Gastrocnemius medialis (tissue), 4 donors: ENCODE measurements around the gene KLHL29. TPM values are rescaled to one million over a fixed set of nuclear protein-coding genes. Genes with fewer than 3 reads are reported as not detected.
"Not testable (repeated sequence)": the region's sequence is repeated elsewhere in the genome, so short reads cannot be mapped to it uniquely, and the experiment has no call there.

Experiments used
- ATAC-seq, 2 donors: fragments of 150-250 bp; one replicate each; pipeline ENCODE4 v1.9.1; 2016
- DNase-seq, 2 donors: peaks; one replicate each; pipeline ENCODE4 v3.0.0-alpha.2; 2019
- H3K27ac ChIP-seq, 4 donors: fragments of 200-600 bp; sonication (generic); 1 replicate in 1 of 4; 2 replicates in 3 of 4; pipeline ENCODE4 v1.5.1; 2016 to 2018; ENCODE audit warnings: mild to moderate bottlenecking in 2 of 4, moderate library complexity in 1 of 4
- H3K27me3 ChIP-seq, 3 donors: fragments of 200-600 bp; sonication (generic) in 2 of 3; 1 replicate in 1 of 3; 2 replicates in 2 of 3; pipeline versions ENCODE4 v1.5.1 to v1.6.0; 2016 to 2019; ENCODE audit warnings: mild to moderate bottlenecking in 1 of 3, moderate library complexity in 1 of 3
- H3K36me3 ChIP-seq, 2 donors: fragments of 200-600 bp; sonication (generic) in 1 of 2; one replicate each; pipeline ENCODE4 v1.5.1; 2017 to 2018
- H3K4me1 ChIP-seq, 2 donors: fragments of 200-600 bp; sonication (generic) in 1 of 2; one replicate each; pipeline ENCODE4 v1.5.1; 2016 to 2017; ENCODE audit warnings: mild to moderate bottlenecking in 2 of 2
- H3K4me3 ChIP-seq, 4 donors: fragments of 200-600 bp; sonication (generic) in 3 of 4; 1 replicate in 1 of 4; 2 replicates in 3 of 4; pipeline ENCODE4 v1.5.1; 2016 to 2019; ENCODE audit warnings: mild to moderate bottlenecking in 2 of 4
- H3K9me3 ChIP-seq, 3 donors: fragments of 200-600 bp; sonication (generic) in 2 of 3; 1 replicate in 1 of 3; 2 replicates in 2 of 3; pipeline ENCODE4 v1.5.1; 2016 to 2019
- CTCF ChIP-seq, 5 experiments: fragments of 450-650 bp in 3 of 5; fragments of 200-600 bp in 2 of 5; sonication (generic) in 2 of 5; IDR thresholded peaks in 4 of 5; conservative IDR thresholded peaks in 1 of 5; 1 replicate in 4 of 5; 2 replicates in 1 of 5; pipeline ENCODE4 v1.5.1; 2016 to 2019; ENCODE audit warnings: antibody characterized with exemption in 5 of 5, mild to moderate bottlenecking in 3 of 5, moderate library complexity in 3 of 5
- POLR2A ChIP-seq, 2 donors: fragments of 450-650 bp; IDR thresholded peaks; one replicate each; pipeline ENCODE4 v1.6.1; 2017; ENCODE audit warnings: antibody characterized with exemption in 2 of 2, mild to moderate bottlenecking in 2 of 2, moderate library complexity in 2 of 2
- in situ Hi-C, 4 donors: fragments of 200-750 bp; cut with MboI; loops; one replicate each; pipeline versions ENCODE4 v1.15.0 to v1.8.0; 2017; ENCODE audit warnings: low sequenced_read_pairs in 4 of 4
- intact Hi-C: fragments of 100-400 bp; cut with DNase I; formaldehyde crosslinking; loops from one replicate; pipeline ENCODE4 v1.15.1; 2023; ENCODE audit warnings: low total_unique reads
- total RNA-seq, 4 donors: library from RNA; depleted of rRNA; stranded (reverse); fragments of >200 nt; gene quantifications; one replicate each; pipeline versions ENCODE4 v1.1.0 to v1.2.3, GENCODE V29; 2016

The KLHL29 gene
- total RNA-seq, 4 donors from 2014 or later: 4.3 to 24.9 (median 8.7) TPM

GRCh38 chr2:23346781-23347180 is 38.2 kb upstream of the KLHL29 start:
- Histone ChIP-seq H3K27me3 (no peaks in the 10 kb centered on the region), H3K9me3 (no peaks in the 10 kb centered on the region), H3K36me3 (no peaks in the 10 kb centered on the region), H3K4me3 (no peak overlapping the region), H3K4me1 (peaks cover 6 to 7% of the 10 kb centered on the region in 2 donors), H3K27ac (no peak overlapping the region)
- TF ChIP-seq POLR2A (IDR thresholded peaks at IDR 0.05) (no peak), CTCF (IDR thresholded peaks at IDR 0.05 in 4 of 5, conservative IDR thresholded peaks at IDR 0.05 in 1 of 5) (no peak)
- intact Hi-C loops: no loop called here
- DNase-seq (no peak), ATAC-seq (no peak)
- in situ Hi-C loops: no loop called here

GRCh38 chr2:23347471-23348092 is 37.4 kb upstream of the KLHL29 start:
- intact Hi-C loops: no loop called here
- no peak for TF ChIP-seq POLR2A (IDR thresholded peaks at IDR 0.05)
- TF ChIP-seq CTCF (IDR thresholded peaks at IDR 0.05 in 4 of 5, conservative IDR thresholded peaks at IDR 0.05 in 1 of 5): no peak
- Histone ChIP-seq H3K4me1 (peaks cover 7% of the 10 kb centered on the region in 2 donors), H3K9me3 (no peaks in the 10 kb centered on the region), H3K27me3 (no peaks in the 10 kb centered on the region), H3K27ac (no peak overlapping the region), H3K36me3 (no peaks in the 10 kb centered on the region), H3K4me3 (no peak overlapping the region)
- ATAC-seq (no peak), DNase-seq (no peak)
- in situ Hi-C loops: no loop called here

GRCh38 chr2:23348093-23348481 is 36.9 kb upstream of the KLHL29 start:
- DNase-seq, H3K4me1 ChIP-seq, H3K27me3 ChIP-seq, in situ Hi-C loops, H3K9me3 ChIP-seq, H3K36me3 ChIP-seq, ATAC-seq, intact Hi-C loops, H3K27ac ChIP-seq, H3K4me3 ChIP-seq: not testable (repeated sequence)

GRCh38 chr2:23349508-23349907 is 35.5 kb upstream of the KLHL29 start:
- in situ Hi-C loops (no loop called here), intact Hi-C loops (no loop called here)
- Histone ChIP-seq H3K9me3 (no peaks in the 10 kb centered on the region), H3K27ac (no peak overlapping the region), H3K27me3 (no peaks in the 10 kb centered on the region), H3K36me3 (no peaks in the 10 kb centered on the region), H3K4me3 (no peak overlapping the region), H3K4me1 (peaks cover 7% of the 10 kb centered on the region in 2 donors)
- DNase-seq (no peak), ATAC-seq (no peak)
- TF ChIP-seq CTCF (IDR thresholded peaks at IDR 0.05 in 4 of 5, conservative IDR thresholded peaks at IDR 0.05 in 1 of 5) (no peak), POLR2A (IDR thresholded peaks at IDR 0.05) (no peak)

- intact Hi-C loops (loop anchor here (5.0 kb wide), 1 partner anchor 358 kb away; no protein-coding TSS in a partner anchor), in situ Hi-C loops (loop anchor here in 1 of 4 donors (10.0 kb wide), 1 partner anchor 995 kb away; no protein-coding TSS in a partner anchor)
- no peak overlapping the region for H3K27ac ChIP-seq
- TF ChIP-seq POLR2A (IDR thresholded peaks at IDR 0.05) (no peak), CTCF (IDR thresholded peaks at IDR 0.05 in 4 of 5, conservative IDR thresholded peaks at IDR 0.05 in 1 of 5) (no peak)
- DNase-seq (no peak), ATAC-seq (no peak)
- no peaks in the 10 kb centered on the region for H3K9me3 ChIP-seq
- H3K4me1 ChIP-seq: peaks cover 7% of the 10 kb centered on the region in 2 donors
- no peaks in the 10 kb centered on the region for H3K27me3 ChIP-seq
- no peaks in the 10 kb centered on the region for H3K36me3 ChIP-seq
- no peak overlapping the region for H3K4me3 ChIP-seq
Observed at GRCh38 chr2:23350041-23350791, 34.8 kb upstream of the KLHL29 start.
